ENCODE data around the gene NCKAP5L. TPM values are rescaled to one million over a fixed set of nuclear protein-coding genes. Genes with fewer than 3 reads are reported as not detected.

The NCKAP5L gene
- total RNA-seq, 2 donors from 2014 or later, result 2.4 to 4.1 TPM

DNA sequence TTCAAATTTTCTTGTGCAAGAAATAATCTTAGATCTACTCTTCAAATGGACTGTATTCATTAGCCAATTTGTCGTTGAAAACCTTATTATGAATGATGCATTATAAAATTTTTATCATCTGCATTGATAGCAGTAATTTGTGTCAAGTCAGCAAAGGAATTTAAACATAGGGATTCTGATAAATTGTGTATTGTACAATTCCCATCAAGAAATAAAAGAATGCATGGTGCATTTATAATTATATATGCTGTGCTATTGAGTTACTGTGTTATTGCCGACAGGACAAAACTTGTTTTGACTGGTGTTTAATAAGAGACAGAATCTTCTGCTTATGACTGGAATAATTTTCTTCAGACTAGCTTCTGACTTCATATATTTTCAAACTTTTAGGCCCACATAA lies 17.8 kb upstream of the NCKAP5L start:
- no peak for DNase-seq
- Histone ChIP-seq H3K4me1 (peaks cover 5% of the 10 kb centered on the region), H3K4me3 (no peak overlapping the region), H3K36me3 (no peaks in the 10 kb centered on the region), H3K9me3 (no peaks in the 10 kb centered on the region), H3K27ac (no peak overlapping the region), H3K9ac (ENCODE audit: low read depth in 2 of 2, low read length in 2 of 2) (no peak overlapping the region), H3K27me3 (no peaks in the 10 kb centered on the region)
- intact Hi-C loops (cut with DNase I), result no loop called here
- TF ChIP-seq, protein P1, sequence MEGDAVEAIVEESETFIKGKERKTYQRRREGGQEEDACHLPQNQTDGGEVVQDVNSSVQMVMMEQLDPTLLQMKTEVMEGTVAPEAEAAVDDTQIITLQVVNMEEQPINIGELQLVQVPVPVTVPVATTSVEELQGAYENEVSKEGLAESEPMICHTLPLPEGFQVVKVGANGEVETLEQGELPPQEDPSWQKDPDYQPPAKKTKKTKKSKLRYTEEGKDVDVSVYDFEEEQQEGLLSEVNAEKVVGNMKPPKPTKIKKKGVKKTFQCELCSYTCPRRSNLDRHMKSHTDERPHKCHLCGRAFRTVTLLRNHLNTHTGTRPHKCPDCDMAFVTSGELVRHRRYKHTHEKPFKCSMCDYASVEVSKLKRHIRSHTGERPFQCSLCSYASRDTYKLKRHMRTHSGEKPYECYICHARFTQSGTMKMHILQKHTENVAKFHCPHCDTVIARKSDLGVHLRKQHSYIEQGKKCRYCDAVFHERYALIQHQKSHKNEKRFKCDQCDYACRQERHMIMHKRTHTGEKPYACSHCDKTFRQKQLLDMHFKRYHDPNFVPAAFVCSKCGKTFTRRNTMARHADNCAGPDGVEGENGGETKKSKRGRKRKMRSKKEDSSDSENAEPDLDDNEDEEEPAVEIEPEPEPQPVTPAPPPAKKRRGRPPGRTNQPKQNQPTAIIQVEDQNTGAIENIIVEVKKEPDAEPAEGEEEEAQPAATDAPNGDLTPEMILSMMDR (IDR thresholded peaks at IDR 0.05), result no peak

DNA sequence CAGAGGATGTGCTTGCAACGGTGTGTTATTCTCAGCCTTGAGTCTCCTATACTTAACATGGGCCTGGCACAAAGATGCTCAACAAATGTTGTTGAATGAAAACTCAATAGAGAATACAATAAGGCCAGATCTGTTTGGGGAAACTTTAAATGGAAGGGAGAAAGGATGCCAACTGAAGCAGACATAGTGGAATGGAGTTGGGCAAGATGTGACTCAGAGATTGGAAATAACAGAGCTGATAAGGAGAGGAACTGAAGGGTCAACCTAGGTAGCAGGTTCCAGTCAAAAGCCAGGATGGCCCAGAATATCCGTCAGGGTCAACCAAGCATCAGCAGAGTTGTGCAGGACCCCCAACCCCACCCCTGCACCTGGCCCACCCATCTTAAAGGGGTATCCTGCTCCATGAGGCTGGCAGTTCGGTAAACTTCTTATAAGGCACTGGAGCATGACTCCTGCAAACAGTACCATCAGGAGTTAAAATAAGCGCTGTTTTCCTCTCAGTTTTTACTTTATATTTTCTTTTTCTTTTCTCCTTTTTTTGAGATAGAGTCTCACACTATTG lies 15.7 kb upstream of the NCKAP5L start:
- no peaks in the 10 kb centered on the region for H3K36me3 ChIP-seq
- no peak for DNase-seq
- peaks cover 5% of the 10 kb centered on the region for H3K4me1 ChIP-seq
- intact Hi-C loops (cut with DNase I), result no loop called here
- H3K4me3 ChIP-seq, result no peak overlapping the region
- H3K9me3 ChIP-seq, result no peaks in the 10 kb centered on the region
- H3K27me3 ChIP-seq, result no peaks in the 10 kb centered on the region
- H3K27ac ChIP-seq, result no peak overlapping the region
- H3K9ac ChIP-seq (ENCODE audit: low read depth in 2 of 2, low read length in 2 of 2), result no peak overlapping the region
- TF ChIP-seq, protein P1 (IDR thresholded peaks at IDR 0.05), result no peak

DNA sequence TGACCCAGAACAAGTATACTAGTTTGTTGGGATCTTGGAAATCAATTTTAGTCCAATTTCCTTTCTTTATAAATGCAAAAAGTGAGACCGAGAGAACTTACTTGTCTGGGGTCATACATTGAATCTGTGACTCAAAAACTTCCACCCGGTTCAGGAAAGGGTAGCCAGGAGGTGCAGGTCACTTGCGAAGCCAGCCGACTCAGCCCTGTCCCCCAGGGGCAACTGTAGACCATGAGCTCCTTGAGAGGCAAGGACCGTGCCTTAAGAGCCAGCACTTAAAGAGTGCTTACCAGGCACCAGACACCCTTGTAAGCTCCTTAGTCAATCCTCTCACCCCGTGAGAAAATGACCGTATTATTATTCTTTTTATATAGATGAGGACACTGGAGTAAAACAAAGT lies 15.2 kb upstream of the NCKAP5L start:
- no peaks in the 10 kb centered on the region for H3K36me3 ChIP-seq
- H3K9ac ChIP-seq (ENCODE audit: low read depth in 2 of 2, low read length in 2 of 2), result peak overlapping the region in 1 of 2 donors; percentile 95
- intact Hi-C loops (cut with DNase I), result no loop called here
- peak overlapping the region; percentile 88 for H3K27ac ChIP-seq
- TF ChIP-seq, protein P1 (IDR thresholded peaks at IDR 0.05), result no peak
- H3K4me3 ChIP-seq, result peak overlapping the region; percentile 66
- H3K4me1 ChIP-seq, result peaks cover 5% of the 10 kb centered on the region
- no peak for DNase-seq
- no peaks in the 10 kb centered on the region for H3K27me3 ChIP-seq
- H3K9me3 ChIP-seq, result no peaks in the 10 kb centered on the region

DNA sequence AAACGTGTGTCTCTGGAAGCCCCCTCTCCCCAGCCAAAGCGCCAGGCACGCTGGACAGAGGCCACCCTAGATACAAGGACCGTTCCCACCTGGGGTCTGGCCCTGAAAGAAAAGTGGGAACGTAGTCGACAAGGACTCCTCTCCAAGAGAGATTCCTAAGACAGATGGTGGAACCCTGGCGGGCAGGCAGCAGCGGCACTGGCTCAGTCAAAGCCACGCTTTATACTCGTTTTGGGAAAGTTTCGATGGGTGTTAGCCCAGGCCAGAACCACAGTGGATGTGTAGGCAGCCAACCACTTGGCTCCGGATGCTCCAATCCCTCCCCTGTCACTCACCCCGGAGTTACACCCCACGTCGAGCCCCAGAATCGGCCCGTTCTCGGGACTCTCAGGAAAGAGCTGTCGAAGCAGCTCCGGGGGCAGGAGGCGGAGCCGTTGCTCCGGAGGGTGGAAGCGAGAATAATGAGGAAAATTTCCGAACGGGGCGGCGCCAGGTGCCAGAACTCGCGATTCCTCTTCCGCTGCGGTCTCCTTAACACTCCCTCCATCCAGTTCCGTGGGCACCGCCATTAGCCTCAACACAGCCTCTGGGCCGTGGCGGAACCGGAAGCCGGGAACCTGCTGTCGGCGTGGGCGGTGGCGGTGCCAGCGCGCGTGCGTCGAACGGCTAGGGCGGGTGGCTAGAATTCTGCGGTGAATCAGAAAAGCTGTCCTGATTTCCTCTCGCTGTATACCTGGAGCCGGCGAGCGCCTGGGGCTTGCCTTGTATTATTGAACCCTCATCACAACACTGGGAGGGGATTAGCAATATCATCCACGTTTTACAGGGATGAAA lies 14.5 kb upstream of the NCKAP5L start, which contains the start of gene BCDIN3D:
Gene BCDIN3D (minus strand): TSS at position 588 of the 834 bp plus-strand sequence. CDS start 19 bp downstream, at position 569.
- Histone ChIP-seq H3K27ac (peak within 1 kb of the TSS; percentile 88), H3K9ac (ENCODE audit: low read depth in 2 of 2, low read length in 2 of 2) (peak within 1 kb of the TSS; percentile 90 to 95), H3K9me3 (no peaks in the 10 kb centered on the region), H3K27me3 (no peaks in the 10 kb centered on the region), H3K4me3 (peak within 1 kb of the TSS; percentile 66), H3K36me3 (no peaks in the 10 kb centered on the region), H3K4me1 (peaks cover 5% of the 10 kb centered on the region)
- intact Hi-C loops (cut with DNase I), result no loop called here
- TF ChIP-seq, protein P1 (IDR thresholded peaks at IDR 0.05), result no peak
- DNase-seq, result peak; percentile 95

DNA sequence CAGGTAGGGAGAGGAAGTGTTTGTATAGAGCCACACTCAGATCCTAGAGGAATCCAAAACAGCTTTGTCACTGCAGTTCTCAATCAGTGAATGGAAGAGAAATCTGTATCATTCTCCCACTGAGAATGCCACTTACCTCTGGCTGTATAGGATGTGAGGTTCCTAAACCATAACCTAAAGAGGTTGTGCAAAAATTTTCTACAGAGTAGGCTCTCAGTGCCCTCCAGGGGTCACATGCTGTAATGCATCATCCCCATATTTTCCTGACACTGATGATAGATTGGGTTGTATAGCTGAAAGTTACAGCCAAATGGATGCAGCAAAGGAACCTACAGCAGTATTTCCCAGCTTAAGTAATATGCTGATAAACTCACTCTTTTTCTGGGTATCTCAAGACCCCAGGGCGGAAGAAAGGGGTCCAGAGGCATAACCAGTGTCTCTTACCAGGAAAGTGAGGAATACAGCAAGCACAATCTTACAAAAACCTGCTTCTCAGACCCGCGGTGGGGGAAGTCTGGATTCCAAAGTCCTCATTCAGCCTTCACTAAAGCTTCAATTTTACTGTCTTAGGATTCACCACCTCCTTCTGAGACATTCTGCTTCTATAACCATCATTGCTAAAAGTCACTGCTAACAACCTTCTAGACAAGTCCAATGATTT lies 10.9 kb upstream of the NCKAP5L start:
- no peak overlapping the region for H3K27ac ChIP-seq
- H3K9me3 ChIP-seq, result no peaks in the 10 kb centered on the region
- H3K4me1 ChIP-seq, result peaks cover 5% of the 10 kb centered on the region
- H3K27me3 ChIP-seq, result no peaks in the 10 kb centered on the region
- H3K36me3 ChIP-seq, result no peaks in the 10 kb centered on the region
- TF ChIP-seq, protein P1 (IDR thresholded peaks at IDR 0.05), result peak; percentile 54
- no peak for DNase-seq
- no peak overlapping the region for H3K9ac ChIP-seq (ENCODE audit: low read depth in 2 of 2, low read length in 2 of 2)
- H3K4me3 ChIP-seq, result no peak overlapping the region
- intact Hi-C loops (cut with DNase I), result loop anchor here (2.0 kb wide), 1 partner anchor 62 kb away; no protein-coding TSS in a partner anchor
